ENCODE data around the gene METAP1D.

DNA sequence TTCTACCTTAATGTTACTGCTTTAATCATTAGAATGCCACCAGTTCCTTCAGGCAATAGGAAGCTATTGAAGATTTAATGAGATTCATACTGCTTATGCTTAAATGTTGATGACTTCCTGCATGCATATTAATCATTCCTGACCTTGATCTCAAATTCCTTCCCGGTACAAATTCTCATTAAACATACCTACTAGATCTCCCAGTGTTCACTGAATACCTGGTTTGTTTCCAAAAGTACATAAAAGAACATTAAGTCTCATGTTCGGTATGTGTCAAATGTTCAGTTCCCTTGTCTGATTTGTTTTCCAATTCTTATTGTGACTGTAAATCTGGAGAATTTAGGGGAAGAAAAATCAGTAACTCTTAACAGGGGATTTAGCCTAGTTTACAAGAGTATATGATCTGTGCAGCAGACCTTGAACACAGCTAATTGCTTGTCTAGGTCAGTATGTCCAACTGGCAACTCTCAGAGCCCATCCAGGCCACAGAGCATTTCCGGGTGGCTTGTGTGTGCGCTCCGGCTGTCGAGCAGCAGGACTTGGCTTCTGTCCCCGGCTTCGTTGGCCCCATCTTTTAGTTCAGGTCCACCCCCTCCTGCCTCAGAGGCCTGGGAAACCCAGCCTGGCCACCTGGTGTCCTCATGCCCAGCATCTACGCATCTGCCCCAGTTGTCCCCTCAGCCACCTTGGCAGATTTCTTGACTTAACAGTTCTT, 13.1 kb downstream of the METAP1D start:
- TF ChIP-seq POLR2A (IDR thresholded peaks at IDR 0.05; ENCODE audit: low read length) (no peak), GATA1 (IDR thresholded peaks at IDR 0.05; ENCODE audit: low read depth, low read length) (no peak)
